Suppressor macrophage (primary cell): ENCODE data around the gene ADARB2.

Source experiments
- DNase-seq, 4 experiments: peaks; one replicate each; pipeline ENCODE4 v3.0.0-alpha.2; 2020 to 2022

ADARB2 gene

GRCh38 chr10:1684991-1685390 is 52.3 kb downstream of the ADARB2 start:
- DNase-seq = no peak

- no peak for DNase-seq
These were observed 53.7 kb downstream of the ADARB2 start for GRCh38 chr10:1683649-1684048.

GRCh38 chr10:1679821-1680650 is 57.3 kb downstream of the ADARB2 start:
- DNase-seq = no peak

GRCh38 chr10:1678084-1678483 is 59.2 kb downstream of the ADARB2 start:
- no peak for DNase-seq

GRCh38 chr10:1677307-1677939 is 59.9 kb downstream of the ADARB2 start:
- DNase-seq = no peak

GRCh38 chr10:1674501-1674900 is 62.8 kb downstream of the ADARB2 start:
- no peak for DNase-seq

- no peak for DNase-seq
These were observed 63.6 kb downstream of the ADARB2 start for GRCh38 chr10:1673568-1674345.

- DNase-seq = no peak
These were observed 65.1 kb downstream of the ADARB2 start for GRCh38 chr10:1672001-1672781.

- DNase-seq = no peak
These were observed 65.8 kb downstream of the ADARB2 start for GRCh38 chr10:1671366-1672000.

- no peak for DNase-seq
These were observed 66.6 kb downstream of the ADARB2 start for GRCh38 chr10:1670541-1671365.

GRCh38 chr10:1669433-1669832 is 67.9 kb downstream of the ADARB2 start:
- DNase-seq = no peak

GRCh38 chr10:1668399-1668798 is 68.9 kb downstream of the ADARB2 start:
- no peak for DNase-seq

- no peak for DNase-seq
These were observed 69.9 kb downstream of the ADARB2 start for GRCh38 chr10:1667392-1667791.

- DNase-seq = no peak
These were observed 71.2 kb downstream of the ADARB2 start for GRCh38 chr10:1666147-1666546.

GRCh38 chr10:1665681-1666080 is 71.6 kb downstream of the ADARB2 start:
- DNase-seq = no peak

GRCh38 chr10:1665021-1665661 is 72.2 kb downstream of the ADARB2 start:
- DNase-seq = no peak

- no peak for DNase-seq
These were observed 72.9 kb downstream of the ADARB2 start for GRCh38 chr10:1664333-1664964.

GRCh38 chr10:1663226-1663625 is 74.1 kb downstream of the ADARB2 start:
- DNase-seq = no peak

- DNase-seq = no peak
These were observed 74.8 kb downstream of the ADARB2 start for GRCh38 chr10:1662438-1663025.
